Measurements from ENCODE around the gene WWOX. TPM values are rescaled to one million over a fixed set of nuclear protein-coding genes. Genes with fewer than 3 reads are reported as not detected.

The WWOX gene
- total and polyA plus RNA-seq, 3 donors from 2014 or later, result 20.6 to 76.7 (median 64.1) TPM

- Histone ChIP-seq H3K27ac (no peak overlapping the region), H3K36me3 (ENCODE audit: low read depth, missing control alignments) (no peaks in the 10 kb centered on the region), H3K4me1 (no peaks in the 10 kb centered on the region), H3K27me3 (no peaks in the 10 kb centered on the region), H3K4me3 (no peak overlapping the region), H3K9me3 (no peaks in the 10 kb centered on the region)
- no peak for DNase-seq
- 88 to 90% methylated on average over 6 of the region's 6 CpGs for WGBS, 2 donors
- TF ChIP-seq POLR2A (IDR thresholded peaks at IDR 0.05) (no peak), CTCF (IDR thresholded peaks at IDR 0.05) (no peak)
- intact Hi-C loops (cut with DNase I; ENCODE audit: low total_unique reads), result no loop called here
These were observed 41.5 kb downstream of the WWOX start for GRCh38 chr16:78140818-78141466.

- intact Hi-C loops (cut with DNase I; ENCODE audit: low total_unique reads), result no loop called here
- DNase-seq, result no peak
- Histone ChIP-seq H3K27me3 (no peaks in the 10 kb centered on the region), H3K9me3 (no peaks in the 10 kb centered on the region), H3K36me3 (ENCODE audit: low read depth, missing control alignments) (no peaks in the 10 kb centered on the region), H3K27ac (no peak overlapping the region), H3K4me1 (no peaks in the 10 kb centered on the region), H3K4me3 (no peak overlapping the region)
- no peak for TF ChIP-seq CTCF (IDR thresholded peaks at IDR 0.05)
- no peak for TF ChIP-seq POLR2A (IDR thresholded peaks at IDR 0.05)
- WGBS, 2 donors, result 35 to 62% methylated on average over 1 of the region's 1 CpG
These were observed 43.3 kb downstream of the WWOX start for GRCh38 chr16:78142788-78143187.

DNA sequence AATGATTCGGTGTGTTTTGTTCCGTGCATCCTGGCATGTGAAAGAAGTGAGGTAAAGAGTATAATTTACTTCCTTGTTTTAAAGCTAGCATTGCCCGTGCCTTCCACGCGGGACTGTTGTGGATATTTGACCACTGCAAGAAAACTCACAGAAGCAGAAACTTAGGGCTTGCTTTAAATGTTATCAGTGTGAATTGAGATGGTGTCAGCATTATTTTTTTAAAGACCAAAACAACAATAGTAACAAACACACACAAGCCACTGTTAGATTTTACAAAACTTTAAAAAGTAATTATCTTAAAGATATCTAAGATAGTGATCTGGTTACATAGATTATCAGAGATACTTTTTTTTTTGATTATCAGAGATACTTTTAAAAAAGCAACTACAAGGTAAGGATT lies 47.4 kb downstream of the WWOX start:
- Histone ChIP-seq H3K27ac (no peak overlapping the region), H3K9me3 (no peaks in the 10 kb centered on the region), H3K27me3 (no peaks in the 10 kb centered on the region), H3K4me3 (no peak overlapping the region), H3K4me1 (no peaks in the 10 kb centered on the region), H3K36me3 (ENCODE audit: low read depth, missing control alignments) (no peaks in the 10 kb centered on the region)
- TF ChIP-seq POLR2A (IDR thresholded peaks at IDR 0.05), result no peak
- no peak for TF ChIP-seq CTCF (IDR thresholded peaks at IDR 0.05)
- no peak for DNase-seq
- intact Hi-C loops (cut with DNase I; ENCODE audit: low total_unique reads), result no loop called here
- 82 to 86% methylated on average over 5 of the region's 5 CpGs for WGBS, 2 donors

GRCh38 chr16:78147911-78148401 lies 48.5 kb downstream of the WWOX start:
- no peak for DNase-seq
- TF ChIP-seq POLR2A (IDR thresholded peaks at IDR 0.05) (no peak), CTCF (IDR thresholded peaks at IDR 0.05) (no peak)

GRCh38 chr16:78150233-78150632 lies 50.8 kb downstream of the WWOX start:
- Histone ChIP-seq H3K9me3 (no peaks in the 10 kb centered on the region), H3K27me3 (no peaks in the 10 kb centered on the region), H3K4me1 (no peaks in the 10 kb centered on the region), H3K4me3 (no peak overlapping the region), H3K36me3 (ENCODE audit: low read depth, missing control alignments) (no peaks in the 10 kb centered on the region), H3K27ac (no peak overlapping the region)
- intact Hi-C loops (cut with DNase I; ENCODE audit: low total_unique reads), result no loop called here
- WGBS, 2 donors, result 74 to 83% methylated on average over 6 of the region's 6 CpGs
- TF ChIP-seq CTCF (IDR thresholded peaks at IDR 0.05) (no peak), POLR2A (IDR thresholded peaks at IDR 0.05) (no peak)
- DNase-seq, result no peak

More at GRCh38 chr16:78147911-78148401, 48.5 kb downstream of the WWOX start:
- H3K36me3 ChIP-seq (ENCODE audit: low read depth, missing control alignments), result no peaks in the 10 kb centered on the region
- WGBS, 2 donors, result 57 to 63% methylated on average over 10 of the region's 10 CpGs
- intact Hi-C loops (cut with DNase I; ENCODE audit: low total_unique reads), result no loop called here
- H3K27ac ChIP-seq, result no peak overlapping the region
- no peaks in the 10 kb centered on the region for H3K27me3 ChIP-seq
- H3K4me3 ChIP-seq, result no peak overlapping the region
- H3K9me3 ChIP-seq, result no peaks in the 10 kb centered on the region
- H3K4me1 ChIP-seq, result no peaks in the 10 kb centered on the region
